H9 (cell line): ENCODE data around the gene TMEM198. TPM values are rescaled to one million over a fixed set of nuclear protein-coding genes. Genes with fewer than 3 reads are reported as not detected.
A peak's percentile ranks its signal among the peaks of the same experiment; 100 is the strongest.

Experiments
- DNase-seq: peaks from one replicate; pipeline ENCODE4 v3.0.0-alpha.2; 2017
- H2AFZ ChIP-seq: one replicate; pipeline ENCODE4 v1.6.1; 2013; ENCODE audit warnings: mild to moderate bottlenecking, low read length, control low read depth, moderate library complexity
- H2AK5ac ChIP-seq: 2 replicates; pipeline ENCODE4 v1.6.1; 2013; ENCODE audit warnings: low read length, control low read depth, mixed read lengths; ENCODE audit not compliant: insufficient read length
- H2BK120ac ChIP-seq: one replicate; pipeline ENCODE4 v1.6.1; 2013; ENCODE audit warnings: low read depth, mild to moderate bottlenecking, low read length, control low read depth, inconsistent platforms; ENCODE audit not compliant: poor library complexity, severe bottlenecking
- H2BK12ac ChIP-seq: 2 replicates; pipeline ENCODE4 v1.6.1; 2013; ENCODE audit warnings: low read length, control low read depth, mixed read lengths, low read depth; ENCODE audit not compliant: insufficient read length
- H2BK15ac ChIP-seq: 2 replicates; pipeline ENCODE4 v1.6.1; 2013; ENCODE audit warnings: low read depth, low read length, control low read depth
- H2BK20ac ChIP-seq: one replicate; pipeline ENCODE4 v1.6.1; 2013; ENCODE audit warnings: low read depth, mild to moderate bottlenecking, low read length, control low read depth, inconsistent platforms; ENCODE audit not compliant: poor library complexity, severe bottlenecking
- H2BK5ac ChIP-seq: 2 replicates; pipeline ENCODE4 v1.6.1; 2013; ENCODE audit warnings: low read length, control low read depth, mixed read lengths; ENCODE audit not compliant: insufficient read length
- H3K14ac ChIP-seq: 2 replicates; pipeline ENCODE4 v1.6.1; 2013; ENCODE audit warnings: low read length, control low read depth; ENCODE audit not compliant: insufficient read depth
- H3K18ac ChIP-seq: 2 replicates; pipeline ENCODE4 v1.6.1; 2013; ENCODE audit warnings: low read depth, mild to moderate bottlenecking, mixed read lengths, low read length, control low read depth; ENCODE audit not compliant: insufficient read length
- H3K23ac ChIP-seq: 2 replicates; pipeline ENCODE4 v1.6.1; 2013; ENCODE audit warnings: low read length, control low read depth, mixed read lengths, low read depth; ENCODE audit not compliant: insufficient read length
- H3K23me2 ChIP-seq: 2 replicates; pipeline ENCODE4 v1.6.1; 2013; ENCODE audit warnings: low read depth, mild to moderate bottlenecking, mixed read lengths, low read length, control low read depth; ENCODE audit not compliant: insufficient read length, poor library complexity, severe bottlenecking
- H3K27ac ChIP-seq: 2 replicates; pipeline ENCODE4 v1.5.1; 2013; ENCODE audit warnings: low read length, control low read depth, mixed read lengths, low read depth; ENCODE audit not compliant: insufficient read length
- H3K27me3 ChIP-seq: 2 replicates; pipeline ENCODE4 v1.6.1; 2013; ENCODE audit warnings: low read length, control low read depth, inconsistent platforms; ENCODE audit not compliant: insufficient read depth
- H3K4ac ChIP-seq: 2 replicates; pipeline ENCODE4 v1.6.1; 2013; ENCODE audit warnings: low read depth, mild to moderate bottlenecking, control low read depth, inconsistent platforms, low read length, moderate library complexity
- H3K4me1 ChIP-seq: 2 replicates; pipeline ENCODE4 v1.6.1; 2013; ENCODE audit warnings: low read length, control low read depth, inconsistent platforms; ENCODE audit not compliant: insufficient read depth
- H3K4me2 ChIP-seq: 2 replicates; pipeline ENCODE4 v1.6.1; 2013; ENCODE audit warnings: low read length, control low read depth, mixed read lengths; ENCODE audit not compliant: insufficient read length, insufficient read depth
- H3K56ac ChIP-seq: 2 replicates; pipeline ENCODE4 v1.6.1; 2013; ENCODE audit warnings: low read depth, mild to moderate bottlenecking, mixed read lengths, low read length, control low read depth; ENCODE audit not compliant: insufficient read length
- H3K79me1 ChIP-seq: 2 replicates; pipeline ENCODE4 v1.6.1; 2013; ENCODE audit warnings: low read depth, mild to moderate bottlenecking, moderate library complexity, low read length, control low read depth, inconsistent platforms; ENCODE audit not compliant: insufficient read depth, poor library complexity, severe bottlenecking
- H3K79me2 ChIP-seq: 2 replicates; pipeline ENCODE4 v1.6.1; 2013; ENCODE audit warnings: low read length, control low read depth, inconsistent platforms; ENCODE audit not compliant: insufficient read depth
- H3K9ac ChIP-seq: 2 replicates; pipeline ENCODE4 v1.6.1; 2013; ENCODE audit warnings: low read length, control low read depth, mixed read lengths; ENCODE audit not compliant: insufficient read length; ENCODE audit errors: extremely low read depth
- H3K9me3 ChIP-seq: one replicate; pipeline ENCODE4 v1.6.1; 2013; ENCODE audit warnings: low read depth, low read length, inconsistent platforms; ENCODE audit not compliant: control insufficient read depth
- H3T11ph ChIP-seq: one replicate; pipeline ENCODE4 v1.6.1; 2013; ENCODE audit warnings: mild to moderate bottlenecking, low read length, control low read depth, inconsistent platforms
- H4K20me1 ChIP-seq: one replicate; pipeline ENCODE4 v1.6.1; 2013; ENCODE audit not compliant: control insufficient read depth, insufficient read length, insufficient read depth
- H4K5ac ChIP-seq: 2 replicates; pipeline ENCODE4 v1.6.1; 2013; ENCODE audit warnings: low read depth, mild to moderate bottlenecking, mixed read lengths, low read length, control low read depth; ENCODE audit not compliant: insufficient read length
- H4K8ac ChIP-seq: replicated peaks from 2 replicates; pipeline ENCODE4 v1.6.1; 2013; ENCODE audit warnings: low read length, control low read depth, mixed read lengths, low read depth; ENCODE audit not compliant: insufficient read length
- H4K91ac ChIP-seq: 2 replicates; pipeline ENCODE4 v1.6.1; 2013; ENCODE audit warnings: low read depth, mild to moderate bottlenecking, moderate library complexity, mixed read lengths, low read length, control low read depth; ENCODE audit not compliant: insufficient read length
- H3K27ac Mint-ChIP-seq, 3 experiments: 2 replicates in 2 of 3; 3 replicates in 1 of 3; pipeline ENCODE4 v1.8.0; 2020 to 2021; ENCODE audit warnings: mixed read lengths in 3 of 3, mild to moderate bottlenecking in 1 of 3, moderate library complexity in 1 of 3
- H3K27me3 Mint-ChIP-seq: 2 replicates; pipeline ENCODE4 v1.8.0; 2021; ENCODE audit warnings: low read depth, mild to moderate bottlenecking, moderate library complexity, mixed read lengths
- H3K36me3 Mint-ChIP-seq, 3 experiments: 2 replicates in 2 of 3; 3 replicates in 1 of 3; pipeline ENCODE4 v1.8.0; 2020 to 2021; ENCODE audit warnings: low read depth in 3 of 3, mixed read lengths in 3 of 3; ENCODE audit not compliant: insufficient read depth in 1 of 3
- H3K4me1 Mint-ChIP-seq, 2 experiments: 2 replicates each; pipeline ENCODE4 v1.8.0; 2020; ENCODE audit warnings: mixed read lengths in 2 of 2
- H3K4me3 Mint-ChIP-seq, 2 experiments: 2 replicates in 1 of 2; 3 replicates in 1 of 2; pipeline ENCODE4 v1.8.0; 2020 to 2021; ENCODE audit warnings: mild to moderate bottlenecking in 2 of 2, mixed read lengths in 2 of 2, moderate library complexity in 1 of 2
- H3K9me3 Mint-ChIP-seq, 2 experiments: 2 replicates in 1 of 2; 3 replicates in 1 of 2; pipeline ENCODE4 v1.8.0; 2020; ENCODE audit warnings: mild to moderate bottlenecking in 2 of 2, mixed read lengths in 2 of 2, moderate library complexity in 1 of 2
- WGBS: extraction: QIAGEN DNeasy Blood & Tissue Kit; methylation state at CpG from one replicate; pipeline ENCODE4 v1.1.7; 2013; ENCODE audit warnings: missing lambda C conversion rate, low lambda C conversion rate, mixed read lengths; ENCODE audit not compliant: insufficient read length; ENCODE audit errors: extremely low coverage; 5-methylcytosine and 5-hydroxymethylcytosine counted together
- total RNA-seq: library from RNA; stranded (reverse); gene quantifications from 2 replicates; pipeline ENCODE4 v1.2.1, GENCODE V29; 2021
- TF ChIP-seq, protein P1 (sequence below): fragments of 200-600 bp; sonication (generic); conservative IDR thresholded peaks from 3 replicates; pipeline ENCODE4 v1.8.0; 2021; ENCODE audit warnings: antibody characterized with exemption, mild to moderate bottlenecking

Gene TMEM198
- total RNA-seq, 1 experiment from 2014 or later, result 7.7 TPM

DNA sequence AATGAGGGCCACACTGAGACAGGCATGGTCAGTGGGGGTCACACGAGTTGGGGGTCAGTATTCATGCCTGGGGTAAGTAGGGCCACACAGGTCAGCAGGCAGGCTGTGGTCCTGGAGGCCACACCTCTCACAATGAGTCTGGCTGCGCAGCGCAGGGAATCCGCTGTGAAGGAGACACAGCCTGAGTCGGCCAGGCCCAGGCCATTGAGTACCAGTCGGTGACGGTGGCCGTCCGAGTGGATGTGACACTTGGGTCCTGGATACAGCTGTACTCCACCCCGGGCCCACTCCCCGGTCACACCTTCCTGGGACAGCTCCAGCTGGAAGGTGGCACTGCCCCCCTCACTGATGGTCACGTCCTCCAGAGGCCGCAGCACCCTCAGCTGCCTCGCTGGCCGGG lies 10.5 kb downstream of the TMEM198 start:
- H3K9me3 Mint-ChIP-seq, result no peaks in the 10 kb centered on the region
- no peak overlapping the region for H3K4me2 ChIP-seq
- H3K27me3 Mint-ChIP-seq, result peaks cover 30% of the 10 kb centered on the region
- no peak overlapping the region for H2AK5ac ChIP-seq
- H3K4ac ChIP-seq, result no peak overlapping the region
- no peaks in the 10 kb centered on the region for H3K79me2 ChIP-seq
- peaks cover 11% of the 10 kb centered on the region for H3K23me2 ChIP-seq
- H4K8ac ChIP-seq, result no peak overlapping the region
- H3K79me1 ChIP-seq, result no peaks in the 10 kb centered on the region
- no peak overlapping the region for H3K27ac Mint-ChIP-seq
- H3K23ac ChIP-seq, result no peak overlapping the region
- no peak overlapping the region for H2BK20ac ChIP-seq
- H3K36me3 Mint-ChIP-seq, result peaks cover 13 to 38% (median 30%) of the 10 kb centered on the region in 3 experiments
- no peak overlapping the region for H4K5ac ChIP-seq
- no peak overlapping the region for H2BK15ac ChIP-seq
- no peak overlapping the region for H3K9ac ChIP-seq
- TF ChIP-seq, protein P1, sequence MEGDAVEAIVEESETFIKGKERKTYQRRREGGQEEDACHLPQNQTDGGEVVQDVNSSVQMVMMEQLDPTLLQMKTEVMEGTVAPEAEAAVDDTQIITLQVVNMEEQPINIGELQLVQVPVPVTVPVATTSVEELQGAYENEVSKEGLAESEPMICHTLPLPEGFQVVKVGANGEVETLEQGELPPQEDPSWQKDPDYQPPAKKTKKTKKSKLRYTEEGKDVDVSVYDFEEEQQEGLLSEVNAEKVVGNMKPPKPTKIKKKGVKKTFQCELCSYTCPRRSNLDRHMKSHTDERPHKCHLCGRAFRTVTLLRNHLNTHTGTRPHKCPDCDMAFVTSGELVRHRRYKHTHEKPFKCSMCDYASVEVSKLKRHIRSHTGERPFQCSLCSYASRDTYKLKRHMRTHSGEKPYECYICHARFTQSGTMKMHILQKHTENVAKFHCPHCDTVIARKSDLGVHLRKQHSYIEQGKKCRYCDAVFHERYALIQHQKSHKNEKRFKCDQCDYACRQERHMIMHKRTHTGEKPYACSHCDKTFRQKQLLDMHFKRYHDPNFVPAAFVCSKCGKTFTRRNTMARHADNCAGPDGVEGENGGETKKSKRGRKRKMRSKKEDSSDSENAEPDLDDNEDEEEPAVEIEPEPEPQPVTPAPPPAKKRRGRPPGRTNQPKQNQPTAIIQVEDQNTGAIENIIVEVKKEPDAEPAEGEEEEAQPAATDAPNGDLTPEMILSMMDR, result no peak
- H3K56ac ChIP-seq, result no peak overlapping the region
- peak overlapping the region in 1 of 2 experiments; percentile 74; a peak in 1 of 5 replicates for H3K4me3 Mint-ChIP-seq
- H3K18ac ChIP-seq, result no peak overlapping the region
- no peak overlapping the region for H2BK12ac ChIP-seq
- H3K4me1 Mint-ChIP-seq, result peaks cover 10 to 18% of the 10 kb centered on the region in 2 experiments
- H2BK120ac ChIP-seq, result no peak overlapping the region
- H4K91ac ChIP-seq, result no peak overlapping the region
- no peaks in the 10 kb centered on the region for H3K9me3 ChIP-seq
- no peak overlapping the region for H3K14ac ChIP-seq
- no peak overlapping the region for H3T11ph ChIP-seq
- DNase-seq, result no peak
- WGBS, result no CpG with 5 or more reads among the region's 15 CpGs
- H3K4me1 ChIP-seq, result peaks cover 3% of the 10 kb centered on the region; the same call in 1 of the 2 replicates
- H4K20me1 ChIP-seq, result no peaks in the 10 kb centered on the region
- H2AFZ ChIP-seq, result no peak overlapping the region
- H2BK5ac ChIP-seq, result no peak overlapping the region
- H3K27ac ChIP-seq, result no peak overlapping the region
- H3K27me3 ChIP-seq, result peaks cover 4% of the 10 kb centered on the region; the same call in 1 of the 2 replicates
